Jurkat, Clone E6-1 (cell line): ENCODE results near the gene PEX10.

Experiments used
- DNase-seq: peaks from one replicate; pipeline ENCODE4 v3.0.0-alpha.2; 2011; ENCODE audit warnings: low read depth, low spot score
- H3K4me3 ChIP-seq: 2 replicates; pipeline ENCODE4 v1.5.1; 2011; ENCODE audit warnings: mild to moderate bottlenecking, low read length, control low read depth, moderate library complexity

Gene PEX10

GRCh38 chr1:2363847-2364513 lies 48.4 kb downstream of the PEX10 start:
- H3K4me3 ChIP-seq: no peak overlapping the region
- no peak for DNase-seq

GRCh38 chr1:2360588-2361364 lies 51.6 kb downstream of the PEX10 start:
- no peak for DNase-seq
- no peak overlapping the region for H3K4me3 ChIP-seq

GRCh38 chr1:2358651-2359640 lies 53.4 kb downstream of the PEX10 start:
- DNase-seq: no peak

GRCh38 chr1:2358072-2358471 lies 54.3 kb downstream of the PEX10 start:
- H3K4me3 ChIP-seq: no peak overlapping the region

More at GRCh38 chr1:2358651-2359640, 53.4 kb downstream of the PEX10 start:
- no peak overlapping the region for H3K4me3 ChIP-seq

GRCh38 chr1:2356911-2357845 lies 55.2 kb downstream of the PEX10 start:
- no peak overlapping the region for H3K4me3 ChIP-seq
- DNase-seq: no peak

More at GRCh38 chr1:2358072-2358471, 54.3 kb downstream of the PEX10 start:
- no peak for DNase-seq

- H3K4me3 ChIP-seq: no peak overlapping the region
- DNase-seq: no peak
Measured at GRCh38 chr1:2356401-2356800, 56.0 kb downstream of the PEX10 start.

GRCh38 chr1:2355373-2356261 lies 56.7 kb downstream of the PEX10 start:
- no peak overlapping the region for H3K4me3 ChIP-seq
- no peak for DNase-seq

GRCh38 chr1:2354511-2355372 lies 57.6 kb downstream of the PEX10 start:
- DNase-seq: no peak

More at GRCh38 chr1:2354511-2355372, 57.6 kb downstream of the PEX10 start:
- H3K4me3 ChIP-seq: no peak overlapping the region
